SK-N-SH (cell line): ENCODE measurements around the gene PALLD. TPM values are rescaled to one million over a fixed set of nuclear protein-coding genes. Genes with fewer than 3 reads are reported as not detected.

Experiments
- CTCF ChIA-PET: fragments of 300-600, 350-600 bp; formaldehyde crosslinking; extraction: SDS; loops from one replicate; lab custom pipeline; 2021; lab: Yijun Ruan, JAX
- POLR2A ChIA-PET: fragments of 350-600 bp; sonication (Branson Sonifier 250); formaldehyde crosslinking; extraction: SDS; loops from one replicate; lab custom pipeline; 2020; ENCODE audit warnings: antibody characterized with exemption, inconsistent platforms; lab: Yijun Ruan, JAX
- DNase-seq: peaks from one replicate; pipeline ENCODE4 v3.0.0; 2012
- H2AFZ ChIP-seq: fragments of 200-600 bp; sonication (generic); 2 replicates; pipeline ENCODE4 v1.8.1; 2016; ENCODE audit warnings: antibody characterized with exemption, mild to moderate bottlenecking, low read depth
- H3F3A ChIP-seq: fragments of 200-600 bp; sonication (generic); replicated peaks from 2 replicates; pipeline ENCODE3; 2016; ENCODE audit warnings: antibody characterized with exemption, mild to moderate bottlenecking; ENCODE audit not compliant: insufficient read depth
- H3K27ac ChIP-seq, 2 experiments: fragments of 200-500 bp in 1 of 2; fragments of 200-600 bp in 1 of 2; sonication (Bioruptor generic) in 1 of 2; sonication (generic), shearing (Covaris generic) in 1 of 2; 2 replicates each; pipeline versions ENCODE4 v1.5.1 to v1.6.1; 2014 to 2016; ENCODE audit warnings: low read depth in 2 of 2, inconsistent platforms in 1 of 2, low read length in 1 of 2, mild to moderate bottlenecking in 1 of 2, mixed read lengths in 1 of 2
- H3K27me3 ChIP-seq: fragments of 200-600 bp; sonication (generic), shearing (Covaris generic); 2 replicates; pipeline ENCODE4 v1.6.1; 2016; ENCODE audit warnings: mixed run types; ENCODE audit not compliant: insufficient read depth
- H3K36me3 ChIP-seq, 2 experiments: fragments of 200-500 bp in 1 of 2; fragments of 200-600 bp in 1 of 2; sonication (Bioruptor generic) in 1 of 2; sonication (generic) in 1 of 2; replicated peaks in 1 of 2; 2 replicates each; pipeline versions ENCODE3 to v1.5.1; 2014 to 2016; ENCODE audit warnings: low read length in 1 of 2, mild to moderate bottlenecking in 1 of 2; ENCODE audit not compliant: insufficient read depth in 2 of 2, control insufficient read depth in 1 of 2
- H3K4me1 ChIP-seq, 2 experiments: fragments of 200-500 bp in 1 of 2; fragments of 200-600 bp in 1 of 2; sonication (Bioruptor generic) in 1 of 2; sonication (generic), shearing (Covaris generic) in 1 of 2; 2 replicates each; pipeline versions ENCODE4 v1.5.1 to v1.6.1; 2014 to 2016; ENCODE audit warnings: low read depth in 1 of 2, low read length in 1 of 2, mixed run types in 1 of 2; ENCODE audit not compliant: insufficient read depth in 2 of 2, control insufficient read depth in 1 of 2
- H3K4me2 ChIP-seq: fragments of 200-600 bp; sonication (generic), shearing (Covaris generic); 2 replicates; pipeline ENCODE4 v1.6.1; 2017; ENCODE audit warnings: mixed run types
- H3K4me3 ChIP-seq, 2 experiments: fragments of 200-500 bp in 1 of 2; fragments of 200-600 bp in 1 of 2; sonication (Bioruptor generic) in 1 of 2; sonication (generic), shearing (Covaris generic) in 1 of 2; 2 replicates each; pipeline versions ENCODE4 v1.5.1 to v1.8.1; 2014 to 2016; ENCODE audit warnings: low read depth in 2 of 2, inconsistent platforms in 1 of 2, low read length in 1 of 2, mild to moderate bottlenecking in 1 of 2, mixed read lengths in 1 of 2, moderate library complexity in 1 of 2
- H3K79me2 ChIP-seq: fragments of 200-600 bp; sonication (generic); 2 replicates; pipeline ENCODE4 v1.8.1; 2017; ENCODE audit warnings: mild to moderate bottlenecking; ENCODE audit not compliant: insufficient read depth
- H3K9ac ChIP-seq: fragments of 200-600 bp; sonication (generic); 2 replicates; pipeline ENCODE4 v1.6.1; 2017; ENCODE audit warnings: mixed run types
- H3K9me2 ChIP-seq: fragments of 200-600 bp; sonication (generic); 2 replicates; pipeline ENCODE4 v1.6.1; 2017; ENCODE audit warnings: mixed run types
- H3K9me3 ChIP-seq: fragments of 200-600 bp; sonication (generic); 2 replicates; pipeline ENCODE4 v1.6.1; 2017; ENCODE audit warnings: mixed run types, mild to moderate bottlenecking, moderate library complexity
- H4K20me1 ChIP-seq: fragments of 200-600 bp; sonication (generic); 2 replicates; pipeline ENCODE4 v1.6.1; 2017; ENCODE audit warnings: mild to moderate bottlenecking, mixed run types; ENCODE audit not compliant: insufficient read depth
- CHD2 ChIP-seq: fragments of 150-350 bp; IDR thresholded peaks from 2 replicates; pipeline ENCODE4 v1.6.1; 2018; ENCODE audit warnings: low read length; ENCODE audit not compliant: partially characterized antibody
- EZH2phosphoT487 ChIP-seq: fragments of 200-600 bp; sonication (generic); IDR thresholded peaks from 2 replicates; pipeline ENCODE4 v1.6.1; 2017; ENCODE audit warnings: low read depth, mixed run types, mild to moderate bottlenecking, antibody characterized with exemption, moderate library complexity, borderline replicate concordance
- FOSL2 ChIP-seq: IDR thresholded peaks from 2 replicates; pipeline ENCODE4 v1.4.0; 2012; ENCODE audit warnings: low read depth, mild to moderate bottlenecking, moderate library complexity, borderline replicate concordance
- FOXM1 ChIP-seq: IDR thresholded peaks from 2 replicates; pipeline ENCODE4 v1.4.0; 2012; ENCODE audit warnings: low read depth, mild to moderate bottlenecking
- GABPA ChIP-seq: IDR thresholded peaks from 2 replicates; pipeline ENCODE4 v1.4.0; 2012; ENCODE audit warnings: low read depth, mild to moderate bottlenecking
- GATA2 ChIP-seq: sonication (generic); formaldehyde crosslinking; IDR thresholded peaks from 2 replicates; pipeline ENCODE4 v1.5.0; 2020; ENCODE audit warnings: mild to moderate bottlenecking, missing genetic modification reagents
- MEF2A ChIP-seq: IDR thresholded peaks from 2 replicates; pipeline ENCODE4 v1.4.0; 2012; ENCODE audit warnings: low read depth, borderline replicate concordance
- POLR2AphosphoS5 ChIP-seq: IDR thresholded peaks from 2 replicates; pipeline ENCODE4 v1.6.1; 2012; ENCODE audit warnings: low read depth, low read length
- RCOR1 ChIP-seq: fragments of 150-350 bp; IDR thresholded peaks from 2 replicates; pipeline ENCODE4 v1.6.1; 2017; ENCODE audit warnings: antibody characterized with exemption, low read length
- RFX5 ChIP-seq: IDR thresholded peaks from 2 replicates; pipeline ENCODE4 v1.6.1; 2012; ENCODE audit warnings: mild to moderate bottlenecking, improper control_type of control experiment, low read length
- RXRA ChIP-seq: IDR thresholded peaks from 2 replicates; pipeline ENCODE4 v1.4.0; 2012; ENCODE audit warnings: low read depth, mild to moderate bottlenecking, borderline replicate concordance
- SIN3A ChIP-seq: IDR thresholded peaks from 2 replicates; pipeline ENCODE4 v1.6.1; 2012; ENCODE audit warnings: low read depth, mild to moderate bottlenecking, low read length, moderate library complexity, borderline replicate concordance
- USF1 ChIP-seq: IDR thresholded peaks from 2 replicates; pipeline ENCODE4 v1.4.0; 2012; ENCODE audit warnings: low read depth, borderline replicate concordance
- YY1 ChIP-seq: IDR thresholded peaks from 2 replicates; pipeline ENCODE4 v1.4.0; 2012; ENCODE audit warnings: low read depth, mild to moderate bottlenecking
- WGBS: methylation state at CpG from one replicate; pipeline ENCODE4 v1.1.6; 2017; ENCODE audit warnings: low lambda C conversion rate; 5-methylcytosine and 5-hydroxymethylcytosine counted together
- polyA plus RNA-seq, 3 experiments: library from polyadenylated mRNA; depleted of rRNA; stranded (reverse); fragments of >200 nt; gene quantifications; 2 replicates each; pipeline ENCODE4 v1.2.3, GENCODE V29; 2012
- TF ChIP-seq, protein P1 (sequence below): fragments of 150-350 bp; IDR thresholded peaks from 2 replicates; pipeline ENCODE4 v1.6.1; 2016; ENCODE audit warnings: mild to moderate bottlenecking, low read depth, low read length
- TF ChIP-seq, protein P2 (sequence below): IDR thresholded peaks from 2 replicates; pipeline ENCODE4 v1.4.0; 2012; ENCODE audit warnings: low read depth, borderline replicate concordance

The PALLD gene
- polyA plus RNA-seq, 1 of the 3 experiments (the other 2 are of a cell fraction) = 33.0 TPM

DNA sequence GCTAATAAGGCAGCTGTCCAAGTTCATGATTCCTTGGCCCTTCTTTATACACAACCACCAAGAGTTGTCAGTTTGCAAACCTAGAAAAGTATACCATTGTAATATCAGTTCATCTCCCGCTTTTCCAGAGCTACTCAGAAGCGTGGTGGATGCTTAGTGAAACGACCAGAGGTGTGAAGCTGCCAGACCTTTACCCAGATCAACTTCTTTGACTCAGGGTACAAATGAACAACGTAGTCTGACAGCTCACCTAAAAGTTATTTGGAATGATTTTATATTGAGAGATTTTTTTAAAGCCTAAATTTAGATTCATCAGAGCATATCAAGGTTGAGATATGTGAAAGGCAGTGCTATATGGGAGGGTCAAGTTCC lies 343.5 kb downstream of the PALLD start:
- Histone ChIP-seq H3K4me2 (no peak overlapping the region), H4K20me1 (peaks cover 83% of the 10 kb centered on the region), H3K27me3 (no peaks in the 10 kb centered on the region), H3F3A (peaks cover 9% of the 10 kb centered on the region), H3K79me2 (peaks cover 100% of the 10 kb centered on the region), H3K36me3 (peaks cover 31 to 43% of the 10 kb centered on the region in 2 experiments), H3K9ac (no peak overlapping the region), H2AFZ (no peak overlapping the region), H3K4me3 (no peak overlapping the region), H3K4me1 (peaks cover 0 to 2% of the 10 kb centered on the region in 2 experiments; a peak in 2 of 4 replicates), H3K9me2 (no peaks in the 10 kb centered on the region), H3K9me3 (no peaks in the 10 kb centered on the region), H3K27ac (0 out of 4 replicates have a peak overlapping the region, but pooled peaks of 1 of the 2 experiments have one; percentile 8)
- CTCF ChIA-PET = interaction anchor here (1.2 kb wide), 1 partner anchor 254 kb away, joined by 3 read pairs; no protein-coding TSS in a partner anchor
- DNase-seq = no peak
- 91% methylated on average over 4 of the region's 4 CpGs for WGBS
- POLR2A ChIA-PET = interaction anchor here (0.9 kb wide), 1 partner anchor 9 kb away, joined by 3 read pairs; no protein-coding TSS in a partner anchor
- TF ChIP-seq GATA2 (CRISPR knock-in tag) (no peak), GABPA (no peak), FOXM1 (no peak), POLR2AphosphoS5 (no peak), RFX5 (no peak), EZH2phosphoT487 (no peak), RXRA (no peak), CHD2 (no peak), FOSL2 (no peak), SIN3A (no peak), MEF2A (no peak), RCOR1 (no peak), USF1 (no peak), YY1 (no peak)
- TF ChIP-seq, protein P1, sequence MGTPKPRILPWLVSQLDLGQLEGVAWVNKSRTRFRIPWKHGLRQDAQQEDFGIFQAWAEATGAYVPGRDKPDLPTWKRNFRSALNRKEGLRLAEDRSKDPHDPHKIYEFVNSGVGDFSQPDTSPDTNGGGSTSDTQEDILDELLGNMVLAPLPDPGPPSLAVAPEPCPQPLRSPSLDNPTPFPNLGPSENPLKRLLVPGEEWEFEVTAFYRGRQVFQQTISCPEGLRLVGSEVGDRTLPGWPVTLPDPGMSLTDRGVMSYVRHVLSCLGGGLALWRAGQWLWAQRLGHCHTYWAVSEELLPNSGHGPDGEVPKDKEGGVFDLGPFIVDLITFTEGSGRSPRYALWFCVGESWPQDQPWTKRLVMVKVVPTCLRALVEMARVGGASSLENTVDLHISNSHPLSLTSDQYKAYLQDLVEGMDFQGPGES = no peak
- TF ChIP-seq, protein P2, sequence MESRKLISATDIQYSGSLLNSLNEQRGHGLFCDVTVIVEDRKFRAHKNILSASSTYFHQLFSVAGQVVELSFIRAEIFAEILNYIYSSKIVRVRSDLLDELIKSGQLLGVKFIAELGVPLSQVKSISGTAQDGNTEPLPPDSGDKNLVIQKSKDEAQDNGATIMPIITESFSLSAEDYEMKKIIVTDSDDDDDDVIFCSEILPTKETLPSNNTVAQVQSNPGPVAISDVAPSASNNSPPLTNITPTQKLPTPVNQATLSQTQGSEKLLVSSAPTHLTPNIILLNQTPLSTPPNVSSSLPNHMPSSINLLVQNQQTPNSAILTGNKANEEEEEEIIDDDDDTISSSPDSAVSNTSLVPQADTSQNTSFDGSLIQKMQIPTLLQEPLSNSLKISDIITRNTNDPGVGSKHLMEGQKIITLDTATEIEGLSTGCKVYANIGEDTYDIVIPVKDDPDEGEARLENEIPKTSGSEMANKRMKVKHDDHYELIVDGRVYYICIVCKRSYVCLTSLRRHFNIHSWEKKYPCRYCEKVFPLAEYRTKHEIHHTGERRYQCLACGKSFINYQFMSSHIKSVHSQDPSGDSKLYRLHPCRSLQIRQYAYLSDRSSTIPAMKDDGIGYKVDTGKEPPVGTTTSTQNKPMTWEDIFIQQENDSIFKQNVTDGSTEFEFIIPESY = no peak
